Measurements from ENCODE around the gene NSG1. TPM values are rescaled to one million over a fixed set of nuclear protein-coding genes. Genes with fewer than 3 reads are reported as not detected.
A peak's percentile ranks its signal among the peaks of the same experiment; 100 is the strongest.

Gene NSG1
- total RNA-seq, 1 donor from 2014 or later = 24.5 TPM

DNA sequence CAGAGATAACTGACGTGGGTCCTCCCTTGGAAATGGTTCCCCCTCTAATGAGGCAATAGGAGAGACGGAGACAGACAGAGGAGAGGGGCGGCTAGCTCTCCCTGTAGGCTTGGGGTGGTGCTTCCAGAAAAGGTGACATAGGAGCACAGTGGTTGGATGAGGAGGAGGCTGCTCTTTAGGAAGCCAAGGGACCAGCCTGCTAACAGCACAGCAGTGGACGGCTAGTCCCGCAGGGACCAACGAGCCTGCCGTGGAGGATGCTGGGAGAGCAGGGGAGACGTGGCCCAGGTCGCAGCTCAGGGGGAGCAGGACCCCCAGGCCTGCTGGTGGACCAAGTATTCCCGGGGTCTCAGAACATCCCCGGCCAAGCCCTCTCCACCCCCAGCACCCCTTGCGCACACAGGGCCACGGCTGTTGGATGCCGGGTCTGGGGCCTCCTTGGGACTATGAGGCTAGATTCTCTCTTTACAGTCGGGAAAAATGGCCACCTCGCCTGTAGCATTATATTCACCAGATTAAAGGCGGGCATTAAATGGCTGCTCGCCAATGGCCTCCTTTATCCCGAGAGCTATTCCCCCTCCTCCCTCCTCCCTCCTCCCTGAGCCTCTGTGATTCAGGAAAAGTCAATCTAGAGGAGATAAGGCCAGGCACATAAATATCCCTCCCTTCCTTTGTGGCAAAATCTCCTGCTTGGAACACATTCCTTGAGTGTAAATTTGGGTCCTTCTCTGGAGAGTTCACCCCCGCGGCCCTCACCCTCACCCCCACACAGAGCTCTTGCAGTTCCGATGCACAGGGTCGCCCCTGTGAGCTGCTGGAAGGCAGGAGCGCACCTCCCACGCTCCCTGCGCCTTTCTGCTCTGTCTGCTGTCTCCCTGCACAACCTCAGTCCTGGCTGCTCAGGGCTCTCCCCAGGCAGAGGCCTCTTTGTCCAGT lies 30.5 kb upstream of the NSG1 start:
- H3K9me3 Mint-ChIP-seq = no peaks in the 10 kb centered on the region
- no peak overlapping the region for H3K27ac Mint-ChIP-seq (ENCODE audit: unreplicated experiment)
- H3K36me3 Mint-ChIP-seq (ENCODE audit: low read depth) = no peaks in the 10 kb centered on the region
- no peak overlapping the region for H3K4me3 Mint-ChIP-seq
- no peaks in the 10 kb centered on the region for H3K27me3 Mint-ChIP-seq (ENCODE audit: low read depth)
- TF ChIP-seq, protein P1, sequence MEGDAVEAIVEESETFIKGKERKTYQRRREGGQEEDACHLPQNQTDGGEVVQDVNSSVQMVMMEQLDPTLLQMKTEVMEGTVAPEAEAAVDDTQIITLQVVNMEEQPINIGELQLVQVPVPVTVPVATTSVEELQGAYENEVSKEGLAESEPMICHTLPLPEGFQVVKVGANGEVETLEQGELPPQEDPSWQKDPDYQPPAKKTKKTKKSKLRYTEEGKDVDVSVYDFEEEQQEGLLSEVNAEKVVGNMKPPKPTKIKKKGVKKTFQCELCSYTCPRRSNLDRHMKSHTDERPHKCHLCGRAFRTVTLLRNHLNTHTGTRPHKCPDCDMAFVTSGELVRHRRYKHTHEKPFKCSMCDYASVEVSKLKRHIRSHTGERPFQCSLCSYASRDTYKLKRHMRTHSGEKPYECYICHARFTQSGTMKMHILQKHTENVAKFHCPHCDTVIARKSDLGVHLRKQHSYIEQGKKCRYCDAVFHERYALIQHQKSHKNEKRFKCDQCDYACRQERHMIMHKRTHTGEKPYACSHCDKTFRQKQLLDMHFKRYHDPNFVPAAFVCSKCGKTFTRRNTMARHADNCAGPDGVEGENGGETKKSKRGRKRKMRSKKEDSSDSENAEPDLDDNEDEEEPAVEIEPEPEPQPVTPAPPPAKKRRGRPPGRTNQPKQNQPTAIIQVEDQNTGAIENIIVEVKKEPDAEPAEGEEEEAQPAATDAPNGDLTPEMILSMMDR (conservative IDR thresholded peaks at IDR 0.05) = no peak
- H3K4me1 Mint-ChIP-seq = peaks cover 31% of the 10 kb centered on the region
- DNase-seq (ENCODE audit: low read depth, low spot score) = no peak

DNA sequence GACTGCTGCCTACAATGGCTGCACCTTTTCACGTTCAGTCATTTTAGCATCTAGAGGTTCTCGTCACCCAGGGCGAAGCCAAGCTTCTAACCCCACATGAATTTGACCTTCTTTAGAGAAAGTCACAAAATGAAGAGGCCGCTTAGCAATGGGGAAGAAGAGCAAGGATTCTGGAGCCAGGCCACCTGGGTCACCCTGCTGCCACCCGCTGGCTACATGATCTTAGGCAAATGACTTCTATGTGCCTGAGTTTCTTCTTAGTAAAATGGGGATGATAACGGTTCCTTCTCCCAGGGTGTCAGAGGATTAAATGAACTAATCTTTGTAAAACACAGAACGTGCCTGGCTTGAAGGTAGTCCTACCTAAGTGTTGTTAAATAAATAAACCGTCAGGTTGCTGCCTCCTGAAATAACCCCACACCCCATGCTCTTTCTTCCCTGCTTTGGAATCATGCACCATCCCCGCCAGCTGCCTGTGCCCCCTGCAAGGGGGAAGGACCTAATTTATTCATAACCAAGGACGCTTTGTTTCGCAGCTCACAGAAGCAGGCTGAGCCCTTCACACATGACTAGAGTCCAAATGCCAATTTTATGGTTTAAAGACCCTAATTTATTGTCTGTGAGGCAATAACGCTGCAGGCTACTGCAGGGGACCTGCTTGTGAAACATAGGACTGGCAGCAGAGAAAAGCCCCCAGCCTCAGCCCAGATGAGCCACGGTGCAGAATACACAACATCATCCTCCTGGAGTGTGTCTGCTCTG lies 28.6 kb upstream of the NSG1 start:
- Mint-ChIP-seq H3K9me3 (no peaks in the 10 kb centered on the region), H3K36me3 (ENCODE audit: low read depth) (no peaks in the 10 kb centered on the region), H3K27me3 (ENCODE audit: low read depth) (no peaks in the 10 kb centered on the region), H3K27ac (ENCODE audit: unreplicated experiment) (no peak overlapping the region), H3K4me1 (peaks cover 34% of the 10 kb centered on the region), H3K4me3 (peak overlapping the region; percentile 38)
- DNase-seq (ENCODE audit: low read depth, low spot score) = no peak
- TF ChIP-seq, protein P1 (conservative IDR thresholded peaks at IDR 0.05) = no peak

DNA sequence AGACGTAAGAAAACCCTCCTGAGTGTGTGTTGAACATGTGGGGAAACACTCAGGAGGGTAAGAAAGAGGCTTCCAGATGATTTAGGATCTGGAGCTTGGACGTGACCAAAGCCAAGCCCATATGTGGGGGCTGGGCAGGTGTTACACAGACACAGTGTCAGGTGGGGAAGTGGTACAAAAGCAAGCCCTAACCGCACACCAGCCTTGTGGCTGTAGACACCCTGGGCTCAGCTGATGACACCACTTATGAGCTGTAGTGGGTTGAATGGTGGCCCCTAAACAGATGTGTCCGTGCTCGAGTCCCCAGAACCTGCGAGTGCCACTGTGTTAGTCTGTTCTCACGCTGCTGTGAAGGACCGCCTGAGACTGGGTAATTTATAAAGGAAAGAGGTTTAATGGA lies 25.0 kb upstream of the NSG1 start:
- Mint-ChIP-seq H3K4me1 (peaks cover 39% of the 10 kb centered on the region), H3K9me3 (peaks cover 4% of the 10 kb centered on the region), H3K4me3 (no peak overlapping the region), H3K27me3 (ENCODE audit: low read depth) (peaks cover 3% of the 10 kb centered on the region), H3K27ac (ENCODE audit: unreplicated experiment) (no peak overlapping the region), H3K36me3 (ENCODE audit: low read depth) (no peaks in the 10 kb centered on the region)
- no peak for DNase-seq (ENCODE audit: low read depth, low spot score)
- TF ChIP-seq, protein P1 (conservative IDR thresholded peaks at IDR 0.05) = no peak

DNA sequence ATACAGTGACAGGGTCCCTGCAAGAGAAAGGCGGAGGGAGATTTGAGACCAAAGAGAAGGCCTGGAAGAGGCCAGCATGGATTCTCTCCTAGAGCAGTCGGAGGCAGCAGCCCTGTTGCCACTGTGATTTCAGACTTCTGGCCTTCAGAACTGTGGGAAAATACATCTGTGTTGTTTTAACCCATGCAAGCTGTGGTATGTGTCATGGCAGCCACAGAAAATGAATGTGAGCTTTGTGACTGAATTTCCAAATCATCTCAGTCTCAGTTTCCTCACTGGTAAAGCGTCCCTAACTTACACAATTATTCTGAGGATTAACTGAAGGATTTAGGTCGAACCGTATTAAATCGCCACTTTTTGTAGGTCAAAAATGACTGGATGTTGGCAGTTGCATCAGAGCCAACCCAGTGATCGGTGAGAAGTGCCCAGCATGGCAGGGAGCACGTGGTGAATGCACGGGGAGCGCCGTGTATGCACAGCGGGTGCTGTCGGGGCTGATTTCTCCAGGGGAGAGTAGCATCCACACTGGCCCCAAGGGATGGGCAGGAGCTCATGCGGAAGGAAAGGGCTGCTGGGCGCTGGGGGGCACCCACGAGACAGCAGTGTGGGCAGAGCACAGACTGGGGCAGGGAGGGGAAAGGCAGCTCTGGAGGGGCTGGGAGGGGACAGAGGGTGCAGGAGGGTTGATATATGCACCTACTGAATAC lies 23.8 kb upstream of the NSG1 start:
- Mint-ChIP-seq H3K36me3 (ENCODE audit: low read depth) (no peaks in the 10 kb centered on the region), H3K4me3 (no peak overlapping the region), H3K27ac (ENCODE audit: unreplicated experiment) (no peak overlapping the region), H3K4me1 (peaks cover 29% of the 10 kb centered on the region), H3K27me3 (ENCODE audit: low read depth) (peaks cover 3% of the 10 kb centered on the region), H3K9me3 (peaks cover 4% of the 10 kb centered on the region)
- no peak for DNase-seq (ENCODE audit: low read depth, low spot score)
- TF ChIP-seq, protein P1 (conservative IDR thresholded peaks at IDR 0.05) = no peak

DNA sequence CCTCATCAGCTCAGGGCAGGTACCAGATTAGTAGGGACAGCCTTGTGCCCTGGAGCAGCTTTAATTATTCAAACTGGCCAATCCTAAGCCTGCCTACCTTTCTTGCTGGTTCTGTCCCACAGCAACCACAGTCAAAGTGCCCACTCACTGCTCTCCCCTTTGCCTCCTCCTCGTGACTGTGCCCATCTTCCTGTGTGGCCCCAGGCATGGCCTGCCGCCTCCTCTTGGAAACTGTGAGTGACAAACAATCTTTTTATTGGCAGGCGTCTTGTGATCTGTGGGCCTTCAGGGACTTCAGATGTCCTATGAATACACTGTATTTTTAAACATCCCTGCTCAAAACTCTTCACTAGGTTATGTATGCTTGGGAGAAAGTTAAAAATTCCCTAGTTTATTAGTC lies 22.8 kb upstream of the NSG1 start:
- peak overlapping the region; percentile 46 for H3K27ac Mint-ChIP-seq (ENCODE audit: unreplicated experiment)
- peaks cover 4% of the 10 kb centered on the region for H3K9me3 Mint-ChIP-seq
- peaks cover 20% of the 10 kb centered on the region for H3K4me1 Mint-ChIP-seq
- no peaks in the 10 kb centered on the region for H3K36me3 Mint-ChIP-seq (ENCODE audit: low read depth)
- H3K4me3 Mint-ChIP-seq = no peak overlapping the region
- H3K27me3 Mint-ChIP-seq (ENCODE audit: low read depth) = peaks cover 6% of the 10 kb centered on the region
- no peak for DNase-seq (ENCODE audit: low read depth, low spot score)
- TF ChIP-seq, protein P1 (conservative IDR thresholded peaks at IDR 0.05) = no peak
